ENCODE data around the gene PCK2. TPM values are rescaled to one million over a fixed set of nuclear protein-coding genes. Genes with fewer than 3 reads are reported as not detected.

The PCK2 gene
- polyA plus RNA-seq, 1 donor from 2014 or later, result 1.2 TPM

DNA sequence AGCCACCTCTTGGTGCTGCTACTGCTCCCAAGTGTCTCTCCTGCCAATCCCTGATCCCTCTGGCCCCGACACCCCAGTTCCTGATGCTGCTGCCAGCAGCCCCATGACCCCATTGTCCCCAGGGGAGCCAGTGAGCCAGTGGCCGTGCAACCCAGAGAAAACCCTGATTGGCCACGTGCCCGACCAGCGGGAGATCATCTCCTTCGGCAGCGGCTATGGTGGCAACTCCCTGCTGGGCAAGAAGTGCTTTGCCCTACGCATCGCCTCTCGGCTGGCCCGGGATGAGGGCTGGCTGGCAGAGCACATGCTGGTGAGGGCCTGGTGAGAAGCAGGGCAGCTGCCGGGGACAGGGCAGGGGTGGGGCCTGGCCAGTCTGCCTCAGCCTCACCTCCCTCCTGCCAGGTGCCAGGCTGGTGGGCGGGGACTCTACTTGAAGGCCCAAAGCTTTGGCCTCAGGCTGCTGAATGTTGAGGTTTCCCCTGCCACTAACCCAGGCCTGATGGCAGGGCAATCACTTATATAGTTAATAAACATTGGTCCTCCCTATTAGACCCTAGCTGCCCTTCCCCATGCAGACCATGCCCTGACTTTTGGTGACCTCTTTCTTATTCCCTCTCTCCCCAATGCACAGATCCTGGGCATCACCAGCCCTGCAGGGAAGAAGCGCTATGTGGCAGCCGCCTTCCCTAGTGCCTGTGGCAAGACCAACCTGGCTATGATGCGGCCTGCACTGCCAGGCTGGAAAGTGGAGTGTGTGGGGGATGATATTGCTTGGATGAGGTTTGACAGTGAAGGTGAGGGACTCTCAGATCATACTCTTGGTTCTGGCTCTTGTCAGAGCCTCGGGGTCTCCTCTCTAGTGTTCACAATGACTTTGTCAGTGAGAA, 5.1 kb downstream of the PCK2 start:
- Histone ChIP-seq H3K9me2 (ENCODE audit: insufficient read depth, low read length) (no peaks in the 10 kb centered on the region), H3K9ac (ENCODE audit: low read length) (no peak overlapping the region), H4K20me1 (ENCODE audit: insufficient read depth) (no peaks in the 10 kb centered on the region), H3F3A (ENCODE audit: insufficient read depth, low read length, poor library complexity, severe bottlenecking) (no peaks in the 10 kb centered on the region), H2AFZ (ENCODE audit: low read depth, low read length) (no peak overlapping the region), H3K4me2 (ENCODE audit: low read length) (no peak overlapping the region), H3K79me2 (replicated peaks; ENCODE audit: insufficient read depth, low read length) (no peaks in the 10 kb centered on the region), H3K36me3 (ENCODE audit: insufficient read depth, low read length) (no peaks in the 10 kb centered on the region), H3K4me3 (ENCODE audit: low read length) (no peak overlapping the region), H3K27ac (ENCODE audit: low read length) (no peak overlapping the region), H3K27me3 (ENCODE audit: insufficient read depth, low read depth, low read length) (peaks cover 10% of the 10 kb centered on the region), H3K9me3 (ENCODE audit: low read length) (no peaks in the 10 kb centered on the region)
- TF ChIP-seq SMC3 (conservative IDR thresholded peaks at IDR 0.05; ENCODE audit: poor library complexity), result no peak
- TF ChIP-seq MXI1 (conservative IDR thresholded peaks at IDR 0.05; ENCODE audit: poor library complexity, severe bottlenecking), result no peak
- TF ChIP-seq EZH2 (IDR thresholded peaks at IDR 0.05; ENCODE audit: borderline replicate concordance, insufficient read depth, low read length, poor library complexity, severe bottlenecking), result no peak
- TF ChIP-seq EP300 (conservative IDR thresholded peaks at IDR 0.05; ENCODE audit: poor library complexity, severe bottlenecking), result no peak
- TF ChIP-seq, protein P1, sequence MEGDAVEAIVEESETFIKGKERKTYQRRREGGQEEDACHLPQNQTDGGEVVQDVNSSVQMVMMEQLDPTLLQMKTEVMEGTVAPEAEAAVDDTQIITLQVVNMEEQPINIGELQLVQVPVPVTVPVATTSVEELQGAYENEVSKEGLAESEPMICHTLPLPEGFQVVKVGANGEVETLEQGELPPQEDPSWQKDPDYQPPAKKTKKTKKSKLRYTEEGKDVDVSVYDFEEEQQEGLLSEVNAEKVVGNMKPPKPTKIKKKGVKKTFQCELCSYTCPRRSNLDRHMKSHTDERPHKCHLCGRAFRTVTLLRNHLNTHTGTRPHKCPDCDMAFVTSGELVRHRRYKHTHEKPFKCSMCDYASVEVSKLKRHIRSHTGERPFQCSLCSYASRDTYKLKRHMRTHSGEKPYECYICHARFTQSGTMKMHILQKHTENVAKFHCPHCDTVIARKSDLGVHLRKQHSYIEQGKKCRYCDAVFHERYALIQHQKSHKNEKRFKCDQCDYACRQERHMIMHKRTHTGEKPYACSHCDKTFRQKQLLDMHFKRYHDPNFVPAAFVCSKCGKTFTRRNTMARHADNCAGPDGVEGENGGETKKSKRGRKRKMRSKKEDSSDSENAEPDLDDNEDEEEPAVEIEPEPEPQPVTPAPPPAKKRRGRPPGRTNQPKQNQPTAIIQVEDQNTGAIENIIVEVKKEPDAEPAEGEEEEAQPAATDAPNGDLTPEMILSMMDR (IDR thresholded peaks at IDR 0.05; ENCODE audit: poor library complexity, severe bottlenecking), result no peak
- no peak for TF ChIP-seq TAF1 (IDR thresholded peaks at IDR 0.05; ENCODE audit: low read depth)
- TF ChIP-seq, protein P2, sequence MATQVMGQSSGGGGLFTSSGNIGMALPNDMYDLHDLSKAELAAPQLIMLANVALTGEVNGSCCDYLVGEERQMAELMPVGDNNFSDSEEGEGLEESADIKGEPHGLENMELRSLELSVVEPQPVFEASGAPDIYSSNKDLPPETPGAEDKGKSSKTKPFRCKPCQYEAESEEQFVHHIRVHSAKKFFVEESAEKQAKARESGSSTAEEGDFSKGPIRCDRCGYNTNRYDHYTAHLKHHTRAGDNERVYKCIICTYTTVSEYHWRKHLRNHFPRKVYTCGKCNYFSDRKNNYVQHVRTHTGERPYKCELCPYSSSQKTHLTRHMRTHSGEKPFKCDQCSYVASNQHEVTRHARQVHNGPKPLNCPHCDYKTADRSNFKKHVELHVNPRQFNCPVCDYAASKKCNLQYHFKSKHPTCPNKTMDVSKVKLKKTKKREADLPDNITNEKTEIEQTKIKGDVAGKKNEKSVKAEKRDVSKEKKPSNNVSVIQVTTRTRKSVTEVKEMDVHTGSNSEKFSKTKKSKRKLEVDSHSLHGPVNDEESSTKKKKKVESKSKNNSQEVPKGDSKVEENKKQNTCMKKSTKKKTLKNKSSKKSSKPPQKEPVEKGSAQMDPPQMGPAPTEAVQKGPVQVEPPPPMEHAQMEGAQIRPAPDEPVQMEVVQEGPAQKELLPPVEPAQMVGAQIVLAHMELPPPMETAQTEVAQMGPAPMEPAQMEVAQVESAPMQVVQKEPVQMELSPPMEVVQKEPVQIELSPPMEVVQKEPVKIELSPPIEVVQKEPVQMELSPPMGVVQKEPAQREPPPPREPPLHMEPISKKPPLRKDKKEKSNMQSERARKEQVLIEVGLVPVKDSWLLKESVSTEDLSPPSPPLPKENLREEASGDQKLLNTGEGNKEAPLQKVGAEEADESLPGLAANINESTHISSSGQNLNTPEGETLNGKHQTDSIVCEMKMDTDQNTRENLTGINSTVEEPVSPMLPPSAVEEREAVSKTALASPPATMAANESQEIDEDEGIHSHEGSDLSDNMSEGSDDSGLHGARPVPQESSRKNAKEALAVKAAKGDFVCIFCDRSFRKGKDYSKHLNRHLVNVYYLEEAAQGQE (IDR thresholded peaks at IDR 0.05; ENCODE audit: borderline replicate concordance), result no peak
- TF ChIP-seq POLR2AphosphoS5 (IDR thresholded peaks at IDR 0.05), result no peak
- TF ChIP-seq RAD21 (conservative IDR thresholded peaks at IDR 0.05), result no peak

DNA sequence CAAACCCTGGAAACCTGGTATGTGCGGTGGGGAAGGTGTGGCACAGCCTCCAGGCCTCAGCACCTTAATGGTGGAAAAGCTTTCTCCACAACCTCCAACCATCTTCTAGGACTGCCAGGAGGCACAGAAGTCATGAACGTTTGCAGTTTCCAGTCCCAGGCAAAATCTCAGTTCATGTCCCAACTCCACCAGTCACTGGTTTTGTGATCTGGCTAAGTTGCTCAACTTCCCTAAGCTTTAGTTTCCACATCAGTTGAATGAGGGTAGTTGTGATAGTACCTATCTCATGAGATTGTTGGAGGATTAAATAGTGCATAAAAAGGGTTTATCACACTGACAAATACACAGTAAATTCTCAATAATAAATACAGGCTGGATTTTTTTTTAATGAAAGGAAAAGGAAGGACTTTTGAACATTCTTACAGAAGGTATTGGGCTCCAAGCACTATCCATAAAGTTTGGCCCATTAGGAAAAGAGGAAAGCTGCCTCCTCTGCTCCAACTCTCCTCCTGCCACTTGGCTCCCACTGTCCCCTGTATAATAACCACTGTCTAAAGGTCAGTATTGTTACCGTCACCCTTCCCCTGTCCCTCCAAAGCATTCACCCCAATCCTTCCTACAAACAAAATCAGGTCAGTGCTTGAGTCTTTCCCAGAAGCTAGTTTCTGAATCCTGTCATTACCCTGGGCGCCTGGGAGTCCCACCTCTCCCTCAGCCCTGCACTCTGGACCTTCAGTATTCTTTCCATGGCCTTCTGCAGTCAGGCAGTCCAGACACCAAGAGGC, 6.3 kb downstream of the PCK2 start:
- Histone ChIP-seq H2AFZ (ENCODE audit: low read depth, low read length) (no peak overlapping the region), H3K27me3 (ENCODE audit: insufficient read depth, low read depth, low read length) (no peaks in the 10 kb centered on the region), H3K9me2 (ENCODE audit: insufficient read depth, low read length) (no peaks in the 10 kb centered on the region), H4K20me1 (ENCODE audit: insufficient read depth) (no peaks in the 10 kb centered on the region), H3K27ac (ENCODE audit: low read length) (no peak overlapping the region), H3K9me3 (ENCODE audit: low read length) (no peaks in the 10 kb centered on the region), H3K4me2 (ENCODE audit: low read length) (no peak overlapping the region), H3K36me3 (ENCODE audit: insufficient read depth, low read length) (no peaks in the 10 kb centered on the region), H3K79me2 (replicated peaks; ENCODE audit: insufficient read depth, low read length) (no peaks in the 10 kb centered on the region), H3K9ac (ENCODE audit: low read length) (no peak overlapping the region), H3K4me3 (ENCODE audit: low read length) (no peak overlapping the region), H3F3A (ENCODE audit: insufficient read depth, low read length, poor library complexity, severe bottlenecking) (no peaks in the 10 kb centered on the region)
- TF ChIP-seq EP300 (conservative IDR thresholded peaks at IDR 0.05; ENCODE audit: poor library complexity, severe bottlenecking), result no peak
- TF ChIP-seq MXI1 (conservative IDR thresholded peaks at IDR 0.05; ENCODE audit: poor library complexity, severe bottlenecking), result no peak

Measured in neural cell (in vitro differentiated cells).